HL-60/S4 treated with retinoic acid at 250 ng/mL for 4 days and 3 days (cell line): ENCODE measurements around the gene PARP3.
"Not testable (repeated sequence)": the region's sequence is repeated elsewhere in the genome, so short reads cannot be mapped to it uniquely, and the experiment has no call there.

Experiments
- in situ Hi-C: fragments of 300-500 bp; cut with MboI; formaldehyde crosslinking; loops from 2 replicates; pipeline ENCODE4 v1.7.0; 2022; ENCODE audit warnings: low sequenced_read_pairs

Gene PARP3

GRCh38 chr3:51941798-51942602 lies at the start of gene PARP3, which contains the start of gene RRP9:
PARP3 (plus strand) TSS chr3:51942363; CDS start chr3:51943356, 993 bp downstream.
RRP9 (minus strand) TSS chr3:51941904; CDS start chr3:51941867, 37 bp downstream.
- in situ Hi-C loops, result no loop called here

- in situ Hi-C loops, result no loop called here
Observed at GRCh38 chr3:51894391-51894790, 47.8 kb upstream of the PARP3 start.

DNA sequence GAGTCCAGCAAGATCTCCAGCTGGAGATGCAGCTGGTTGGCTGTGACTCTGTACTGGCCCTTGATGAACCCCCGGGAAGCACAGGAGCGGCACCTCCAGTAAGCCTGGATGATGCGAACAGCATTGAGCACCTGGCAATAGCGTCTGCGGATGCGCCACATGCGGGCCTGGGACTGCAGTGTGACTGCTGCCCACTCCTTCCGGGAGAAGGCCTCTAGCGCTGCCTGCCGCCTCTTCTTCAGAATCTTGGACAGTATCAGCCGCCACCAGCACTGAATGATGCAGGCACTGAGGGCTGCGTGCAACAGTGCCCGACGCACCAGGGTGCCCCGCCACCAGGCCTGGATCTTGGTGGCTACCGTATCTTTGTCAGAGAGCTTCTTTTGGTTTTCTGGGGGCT lies 47.2 kb upstream of the PARP3 start:
- in situ Hi-C loops, result no loop called here

DNA sequence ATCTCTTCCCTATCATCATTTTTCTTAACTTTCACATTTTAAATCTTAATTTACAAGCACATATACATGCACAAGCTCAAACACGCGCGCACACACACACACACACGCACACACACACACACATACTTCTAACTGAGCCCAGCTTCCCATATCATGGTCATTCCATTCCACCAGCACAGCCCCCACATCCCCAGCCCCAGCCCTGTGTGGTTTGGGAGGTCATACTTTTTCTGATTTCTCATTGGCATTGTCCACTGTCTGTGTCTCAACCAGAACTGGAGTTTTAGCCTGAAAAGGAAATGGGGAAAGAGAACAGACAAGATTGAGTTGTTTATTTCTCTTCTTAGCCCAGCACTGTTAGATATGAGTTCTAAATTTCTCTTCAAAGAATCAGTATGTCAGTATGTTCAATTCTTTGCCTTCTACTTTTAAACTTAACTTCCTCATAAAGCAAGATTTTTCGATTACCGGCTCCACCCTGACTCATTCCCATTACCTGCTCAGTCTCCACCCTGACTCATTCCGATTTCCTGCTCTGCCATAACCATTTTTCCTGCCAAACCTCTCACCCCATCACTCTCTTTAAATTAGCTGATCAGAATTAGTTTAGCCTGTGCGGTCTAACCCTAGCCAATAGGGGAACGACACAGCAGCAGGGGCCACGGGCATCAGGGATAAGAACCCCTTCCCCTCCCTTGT lies 45.4 kb upstream of the PARP3 start:
- in situ Hi-C loops, result no loop called here

GRCh38 chr3:51897391-51897790 lies 44.8 kb upstream of the PARP3 start:
- in situ Hi-C loops, result no loop called here

DNA sequence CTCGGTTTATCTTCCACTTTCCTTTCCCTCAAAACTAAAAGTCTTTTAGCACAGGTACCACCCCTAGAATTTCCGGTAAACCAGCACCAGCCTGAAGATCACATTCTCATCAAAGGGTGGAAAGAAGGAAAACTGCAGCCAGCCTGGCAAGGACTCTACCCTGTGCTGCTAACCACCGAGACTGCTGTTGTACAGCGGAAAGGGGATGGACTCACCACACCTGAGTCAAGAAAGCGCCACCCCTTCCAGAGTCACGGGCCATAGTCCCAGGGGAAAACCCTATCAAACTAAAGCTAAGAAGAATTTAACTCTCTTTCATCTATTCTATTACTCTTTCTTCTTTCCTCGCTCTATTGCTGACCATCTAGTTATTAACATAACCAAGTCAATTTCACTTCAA lies 42.1 kb upstream of the PARP3 start:
- in situ Hi-C loops, result not testable (repeated sequence)

DNA sequence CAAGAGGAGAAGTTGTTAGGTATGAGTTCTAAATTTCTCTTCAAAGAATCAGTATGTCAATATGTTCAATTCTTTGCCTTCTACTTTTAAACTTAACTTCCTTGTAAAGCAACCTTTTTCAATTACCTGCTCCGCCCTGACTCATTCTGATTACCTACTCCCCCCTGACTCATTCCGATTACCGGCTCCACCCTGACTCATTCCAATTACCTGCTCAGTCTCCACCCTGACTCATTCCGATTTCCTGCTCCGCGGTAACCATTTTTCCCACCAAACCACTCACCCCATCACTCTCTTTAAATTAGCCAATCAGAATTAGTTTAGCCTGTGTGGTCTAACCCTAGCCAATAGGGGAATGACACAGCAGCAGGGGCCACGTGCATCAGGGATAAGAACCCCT lies 39.8 kb upstream of the PARP3 start:
- in situ Hi-C loops, result not testable (repeated sequence)

- in situ Hi-C loops, result no loop called here
Observed at GRCh38 chr3:51904034-51904823, 37.9 kb upstream of the PARP3 start.

- in situ Hi-C loops, result no loop called here
Observed at GRCh38 chr3:51908026-51908425, 34.1 kb upstream of the PARP3 start.

DNA sequence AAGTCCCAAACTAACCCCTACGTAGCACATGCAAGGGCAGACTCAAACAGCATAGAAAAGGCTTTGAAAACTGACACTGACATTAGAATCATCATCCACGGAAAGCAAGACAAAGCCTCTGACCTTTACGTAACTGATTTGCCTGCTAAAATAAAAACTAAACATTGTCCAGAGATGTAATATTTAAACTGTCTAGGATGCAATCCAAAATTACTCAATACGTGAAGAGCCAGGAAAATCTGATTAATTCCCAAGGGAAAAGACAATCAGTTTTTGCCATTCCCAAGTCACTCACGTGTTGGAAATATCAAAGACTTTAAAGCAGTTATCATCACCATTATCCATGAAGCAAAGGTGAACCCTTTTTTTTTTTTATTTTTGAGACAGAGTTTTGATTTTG lies 25.7 kb upstream of the PARP3 start:
- in situ Hi-C loops, result no loop called here

- in situ Hi-C loops, result no loop called here
Observed at GRCh38 chr3:51921081-51921578, 21.0 kb upstream of the PARP3 start.

GRCh38 chr3:51927061-51927977 lies 14.8 kb upstream of the PARP3 start:
- in situ Hi-C loops, result no loop called here

GRCh38 chr3:51928438-51928837 lies 13.7 kb upstream of the PARP3 start:
- in situ Hi-C loops, result no loop called here

DNA sequence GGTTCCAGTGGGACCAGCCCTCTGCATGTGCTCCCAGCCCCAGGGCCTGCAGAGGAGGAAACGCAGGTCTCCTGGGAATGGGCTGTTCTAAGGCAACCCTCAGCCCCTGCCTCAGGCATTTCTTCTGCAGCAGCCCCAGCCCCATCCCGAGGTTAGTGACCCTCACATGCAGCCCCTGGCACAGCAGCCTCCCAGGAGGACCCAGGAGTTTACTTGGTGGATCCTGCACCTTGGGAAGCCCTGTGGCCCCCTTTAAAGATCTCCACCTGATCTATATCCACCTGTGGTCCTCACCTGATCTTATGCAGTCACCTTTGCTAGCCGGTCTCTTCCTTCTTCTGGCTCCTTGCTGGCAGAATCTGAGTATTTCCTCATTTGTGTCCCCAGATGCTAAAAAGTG lies 13.2 kb upstream of the PARP3 start:
- in situ Hi-C loops, result not testable (repeated sequence)

- in situ Hi-C loops, result no loop called here
Observed at GRCh38 chr3:51929420-51930003, 12.7 kb upstream of the PARP3 start.

DNA sequence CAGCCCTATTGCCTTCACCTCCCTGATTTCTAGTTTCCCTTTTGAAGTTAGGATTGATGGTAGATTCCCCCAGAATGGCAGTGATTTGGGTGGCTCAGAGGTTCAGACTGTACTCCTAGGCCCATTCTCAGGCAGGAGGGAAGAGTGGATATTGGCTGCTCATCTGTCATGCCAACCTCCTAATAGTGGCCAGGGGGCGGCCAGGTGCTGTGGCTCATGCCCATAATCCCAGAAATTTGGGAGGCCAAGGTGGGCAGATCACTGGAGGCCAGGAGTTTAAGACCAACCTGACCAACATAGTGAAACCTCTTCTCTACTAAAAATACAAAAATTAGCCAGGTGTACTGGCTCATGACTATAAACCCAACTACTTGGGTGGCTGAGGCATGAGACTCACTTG lies 11.7 kb upstream of the PARP3 start:
- in situ Hi-C loops, result no loop called here

- in situ Hi-C loops, result no loop called here
Observed at GRCh38 chr3:51931756-51932155, 10.4 kb upstream of the PARP3 start.

DNA sequence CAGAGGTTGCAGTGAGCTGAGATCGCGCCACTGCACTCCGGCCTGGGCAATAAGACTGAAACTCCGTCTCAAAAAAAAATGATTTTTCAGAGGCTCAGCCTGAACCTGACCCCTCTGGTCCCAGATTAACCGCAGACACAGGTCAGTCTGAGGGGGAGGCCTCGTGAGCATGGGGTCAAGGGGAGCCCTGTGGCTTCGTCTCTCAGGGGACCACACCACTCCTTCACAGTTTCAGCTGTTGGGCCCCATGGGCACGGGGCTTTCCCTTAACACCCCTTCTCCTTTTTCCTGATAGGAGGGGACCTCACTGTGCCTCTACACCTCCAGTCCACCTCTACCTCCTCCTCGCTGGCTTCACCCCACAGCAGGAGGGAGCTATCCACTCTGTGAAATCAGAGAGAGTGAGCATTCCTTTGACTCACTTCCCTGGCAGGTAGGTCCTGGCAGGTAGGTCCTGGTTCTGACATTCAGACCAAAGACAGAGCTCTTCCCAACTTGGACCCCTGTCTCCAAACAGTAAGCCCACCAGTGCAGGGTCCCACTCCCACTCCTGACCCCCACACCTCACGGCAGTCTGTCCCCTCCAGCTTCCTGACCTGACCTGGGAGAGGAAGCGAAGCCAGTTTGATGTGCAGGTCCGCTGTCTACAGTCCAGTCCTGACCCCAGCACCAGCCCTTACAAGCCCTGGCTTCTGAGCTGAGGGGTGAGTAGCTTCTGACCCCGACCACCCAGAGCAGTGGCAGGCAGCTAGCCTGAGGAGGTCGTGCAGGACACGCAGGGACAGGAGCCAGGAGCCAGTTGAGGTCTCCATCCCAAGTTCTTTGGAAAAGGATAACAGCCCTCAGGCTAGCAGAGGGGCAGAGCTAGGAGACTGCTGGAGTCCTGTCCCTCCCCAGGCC lies 9.4 kb upstream of the PARP3 start:
- in situ Hi-C loops, result no loop called here
